ENCODE results near the gene TPRA1.
A peak's percentile ranks its signal among the peaks of the same experiment; 100 is the strongest.

TPRA1 gene

DNA sequence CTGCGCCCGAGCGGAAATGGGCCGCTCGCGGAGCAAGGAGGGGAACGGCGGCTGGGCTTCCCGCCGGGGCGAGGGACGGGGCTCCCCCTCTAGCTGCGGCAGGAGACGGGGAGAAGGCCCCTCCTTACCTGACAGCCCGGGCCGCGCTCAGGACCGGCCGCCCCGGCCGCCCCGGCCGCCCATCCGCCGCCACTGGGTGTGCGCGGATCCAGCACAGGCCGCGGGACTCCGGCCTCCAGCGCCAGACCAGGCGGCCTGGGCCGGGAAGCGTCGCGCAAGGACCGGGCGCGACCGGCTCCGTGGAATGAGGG is 296 bp downstream of the TPRA1 start:
- ATAC-seq: peak; percentile 17
- peak; percentile 55 for DNase-seq

DNA sequence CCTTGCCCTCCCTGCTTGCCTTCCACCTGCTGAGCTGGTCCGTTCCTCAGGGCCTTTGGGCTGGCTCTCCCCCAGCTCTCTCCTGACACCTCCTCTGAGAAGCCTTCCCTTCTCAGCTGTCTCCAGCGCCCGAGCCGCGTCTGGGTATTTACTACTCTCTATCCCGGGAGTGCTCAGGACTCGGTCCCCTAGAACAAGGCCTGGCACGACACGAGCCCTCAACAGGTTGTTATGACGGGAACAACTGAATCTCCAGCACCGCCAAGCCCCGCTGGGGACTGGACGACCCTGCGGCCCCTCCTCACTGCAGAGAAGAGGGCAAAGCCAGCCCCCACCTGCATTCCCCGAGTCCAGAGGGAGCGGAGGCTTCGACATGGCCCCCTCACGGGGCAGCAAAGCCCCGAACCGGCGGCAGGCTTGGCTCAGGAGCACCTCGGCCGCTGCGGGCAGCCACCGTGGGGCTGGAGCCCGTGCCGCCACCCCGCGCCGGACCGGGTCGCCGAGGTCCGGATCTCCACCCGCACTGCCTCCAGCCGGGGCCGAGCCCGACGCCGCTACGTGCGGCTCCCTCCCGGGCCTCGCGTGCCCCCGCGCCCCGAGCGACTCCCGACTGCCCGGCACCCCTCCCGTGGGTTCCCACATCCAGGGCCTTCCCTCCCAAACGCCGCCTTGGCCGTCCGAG is 792 bp downstream of the TPRA1 start:
- peak; percentile 30 for DNase-seq

DNA sequence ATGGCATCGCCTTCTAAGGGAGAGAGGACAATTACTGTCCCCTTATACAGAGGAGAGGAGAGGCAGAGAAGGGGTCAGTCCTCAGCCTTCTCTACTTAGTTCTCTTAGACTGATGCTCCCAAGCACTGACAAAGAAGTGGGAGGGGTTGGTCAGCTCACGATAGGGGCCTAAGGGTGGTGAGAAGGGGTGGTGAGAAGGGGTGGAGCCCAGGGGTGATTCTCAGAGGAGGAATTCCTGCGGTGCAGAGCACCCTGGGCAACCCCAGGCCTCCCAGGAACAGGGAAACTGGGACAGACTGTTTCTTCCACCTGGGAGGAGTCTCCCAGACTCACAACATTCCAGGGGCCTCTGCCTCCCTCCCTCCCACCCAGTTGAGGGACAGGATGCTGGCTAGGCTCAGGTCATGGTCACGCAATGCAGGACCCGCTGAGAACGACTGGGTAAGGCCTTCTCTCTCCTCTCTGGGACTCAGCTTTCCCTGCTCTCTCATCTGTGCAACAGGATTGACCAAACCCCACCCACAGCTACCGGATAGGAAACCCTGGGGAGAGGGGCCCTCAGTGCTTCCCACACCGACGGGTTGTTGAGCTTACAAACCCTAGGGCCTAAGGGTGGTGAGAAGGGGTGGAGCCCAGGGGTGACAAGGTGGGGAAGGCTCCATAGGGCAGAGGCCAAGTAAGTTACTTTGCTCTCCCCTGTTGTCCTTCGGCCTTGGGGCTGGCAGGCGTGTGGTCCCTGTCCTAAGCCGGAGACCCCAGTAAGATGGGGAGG is 1.5 kb downstream of the TPRA1 start:
- ATAC-seq (peak; percentile 26), DNase-seq (peak; percentile 51)

More for the DNA sequence above, 792 bp downstream of the TPRA1 start:
- no peak for ATAC-seq

DNA sequence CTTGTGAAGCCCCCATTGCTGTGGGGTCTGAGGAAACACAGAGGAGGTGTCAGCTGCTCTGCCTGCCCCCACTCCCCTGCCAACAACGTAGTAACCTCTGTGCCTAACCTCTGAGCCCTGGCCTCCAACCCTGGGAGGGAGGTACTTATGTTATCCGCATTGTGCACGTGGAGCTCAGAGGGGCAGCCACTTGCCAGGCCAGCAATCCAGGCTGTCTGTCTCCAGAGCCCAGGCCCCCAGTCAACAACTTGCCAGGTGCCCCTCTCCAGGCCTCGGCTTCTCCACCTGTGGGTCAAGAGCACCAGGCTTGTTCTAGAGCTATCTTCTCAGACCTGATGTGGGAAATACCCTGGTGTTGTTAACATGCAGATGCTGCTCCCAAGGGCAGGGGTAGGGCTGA is 2.7 kb downstream of the TPRA1 start:
- no peak for DNase-seq

DNA sequence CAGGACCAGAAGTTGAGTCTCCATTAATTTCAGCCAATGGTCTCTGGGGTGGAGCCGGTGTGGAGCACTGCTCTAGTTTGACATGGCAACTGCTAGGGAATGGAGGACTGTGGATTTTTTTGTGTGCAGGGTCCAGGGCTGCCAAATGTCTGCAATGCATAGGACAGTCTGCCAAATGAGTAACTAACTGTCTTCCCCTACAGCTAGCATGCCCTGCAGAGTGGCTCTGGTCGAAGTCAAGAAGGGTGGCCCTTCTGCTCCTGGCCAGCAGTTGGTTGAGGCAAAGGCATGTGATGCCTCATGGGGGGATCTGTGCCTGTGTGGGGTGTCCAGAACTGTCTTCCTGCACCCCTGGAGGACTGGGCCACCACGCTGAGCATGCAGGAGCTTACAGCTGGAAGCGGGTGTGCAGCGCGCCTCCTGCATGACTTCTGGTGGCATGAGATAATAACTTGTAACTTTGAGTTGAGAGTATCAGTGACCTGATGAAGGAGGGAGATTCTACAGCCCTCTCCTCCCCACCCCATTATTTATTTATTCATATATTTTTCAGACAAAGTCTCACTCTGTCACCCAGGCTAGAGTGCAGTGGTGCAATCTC is 4.6 kb downstream of the TPRA1 start:
- no peak for DNase-seq
- no peak for ATAC-seq

More for the DNA sequence above, 2.7 kb downstream of the TPRA1 start:
- no peak for ATAC-seq

DNA sequence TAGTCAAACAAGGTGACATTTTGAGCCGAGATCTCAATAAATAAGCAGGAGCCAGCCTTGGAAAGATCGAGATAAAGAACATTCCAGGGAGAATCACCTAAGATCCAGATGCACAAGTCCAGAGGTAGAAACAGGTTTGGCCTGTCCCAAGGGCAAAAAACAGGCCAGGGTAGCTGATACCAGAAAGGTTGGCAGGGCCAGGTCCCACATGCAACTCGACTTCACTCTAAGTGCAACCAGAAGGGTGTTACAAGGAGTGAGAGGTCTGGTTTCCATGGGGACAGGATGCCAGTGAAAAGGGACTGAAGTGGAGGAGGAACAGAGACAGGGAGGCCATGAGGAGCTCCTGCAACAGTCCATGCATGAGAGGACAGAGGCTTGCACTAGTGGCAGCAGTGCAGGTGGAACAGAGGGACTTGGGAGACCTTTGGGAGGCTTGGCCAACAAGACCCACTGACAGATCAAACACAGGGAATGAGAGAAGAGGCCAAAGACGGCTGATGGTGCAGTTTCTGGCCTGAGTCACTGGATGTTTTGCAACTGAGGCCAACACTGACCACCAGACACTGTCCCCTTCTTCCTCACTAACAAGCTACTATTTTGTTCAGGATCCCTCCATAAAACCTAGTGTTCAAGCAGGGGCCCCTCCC is 5.2 kb downstream of the TPRA1 start:
- ATAC-seq (no peak), DNase-seq (no peak)

DNA sequence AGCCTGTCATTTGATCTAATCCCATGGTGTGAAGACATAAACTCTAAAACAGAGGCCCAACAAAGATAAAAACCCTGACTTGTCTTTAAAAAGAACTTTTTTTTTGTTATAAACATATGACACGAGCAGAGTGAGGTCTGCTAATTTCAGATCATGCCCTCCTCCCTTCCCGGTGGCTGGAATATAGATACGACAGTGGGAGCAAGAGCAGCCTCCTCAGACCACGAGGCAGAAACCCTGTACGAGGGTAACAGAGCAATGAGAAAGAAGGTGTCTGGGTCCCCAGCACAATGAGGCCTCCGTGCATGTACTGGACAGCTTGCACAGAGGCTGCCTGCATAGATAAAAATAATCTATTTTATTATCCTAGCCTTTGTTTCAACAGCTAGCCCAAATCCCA is 5.8 kb downstream of the TPRA1 start:
- ATAC-seq (no peak), DNase-seq (no peak)

DNA sequence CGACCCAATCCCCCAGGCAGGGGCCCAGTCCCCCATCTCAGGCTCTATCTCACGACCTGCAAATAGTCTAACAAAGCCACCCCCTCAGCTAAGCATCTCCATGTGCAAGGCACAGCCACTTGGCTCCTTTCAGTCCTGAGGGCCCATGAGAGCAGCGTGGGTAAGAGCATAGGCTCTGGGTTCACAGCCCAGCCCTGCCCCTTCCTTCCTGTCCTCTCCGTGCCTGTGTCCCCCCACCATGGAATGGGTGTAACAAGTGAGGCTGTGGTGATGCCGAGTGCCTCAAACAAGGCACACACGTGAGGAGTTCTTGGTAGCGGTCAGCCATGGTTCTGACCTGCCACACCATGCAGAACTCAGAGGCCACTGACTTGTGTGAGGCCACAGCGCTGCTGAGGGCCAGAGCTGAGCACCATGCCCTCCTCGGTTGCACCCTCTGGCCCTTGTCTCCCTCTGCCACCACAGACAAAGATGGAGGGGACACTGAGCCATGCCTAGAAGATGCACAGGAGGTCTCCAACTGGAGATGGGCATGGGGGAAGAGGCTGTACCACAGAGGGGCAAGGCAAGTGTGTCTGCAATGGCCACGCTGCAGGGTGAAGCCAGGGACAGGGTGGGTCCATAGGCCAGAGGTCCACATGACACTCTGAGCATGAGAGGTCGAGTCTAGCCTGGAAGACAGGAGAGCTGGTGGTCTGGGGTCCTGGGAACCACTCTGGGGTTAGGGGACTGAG is 10.0 kb downstream of the TPRA1 start:
- no peak for DNase-seq
- no peak for ATAC-seq

DNA sequence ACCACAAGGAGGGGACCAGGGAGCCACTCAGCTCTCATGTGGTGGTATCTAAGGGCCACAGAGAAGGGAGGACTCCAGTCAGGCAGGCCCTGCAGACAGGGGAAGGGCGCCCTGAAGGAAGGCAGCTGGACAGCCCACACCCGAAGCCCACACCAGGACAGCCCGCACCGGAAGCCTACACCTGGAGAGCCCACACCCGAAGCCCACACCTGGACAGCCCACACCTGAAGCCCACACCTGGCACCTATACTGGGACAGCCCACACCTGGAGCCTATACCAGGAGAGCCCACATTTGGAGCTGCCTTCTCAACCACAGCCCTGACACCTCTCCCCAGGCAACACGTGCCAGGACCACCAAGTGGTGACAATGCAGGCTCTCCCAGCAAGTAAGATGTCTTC is 11.7 kb downstream of the TPRA1 start:
- no peak for DNase-seq
- no peak for ATAC-seq

DNA sequence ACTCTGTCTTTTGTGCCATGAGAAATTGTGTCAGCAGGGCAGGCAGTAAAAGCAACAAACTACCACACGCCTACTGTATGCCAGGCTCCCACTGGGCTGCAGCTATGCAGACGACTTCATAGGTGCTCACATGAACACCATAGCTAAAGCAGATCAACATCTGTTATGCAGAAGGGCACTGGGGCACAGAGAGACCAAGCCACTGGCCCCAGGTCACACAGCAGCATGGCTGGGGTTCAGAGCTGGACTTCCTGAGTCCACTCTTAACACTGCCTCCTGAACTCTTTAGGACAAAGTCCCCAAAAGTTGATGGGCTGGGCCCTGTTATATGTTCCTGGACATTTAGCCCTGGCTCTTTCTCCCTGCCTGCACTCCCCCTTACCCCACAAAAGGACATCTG is 12.4 kb downstream of the TPRA1 start:
- ATAC-seq (no peak), DNase-seq (no peak)

DNA sequence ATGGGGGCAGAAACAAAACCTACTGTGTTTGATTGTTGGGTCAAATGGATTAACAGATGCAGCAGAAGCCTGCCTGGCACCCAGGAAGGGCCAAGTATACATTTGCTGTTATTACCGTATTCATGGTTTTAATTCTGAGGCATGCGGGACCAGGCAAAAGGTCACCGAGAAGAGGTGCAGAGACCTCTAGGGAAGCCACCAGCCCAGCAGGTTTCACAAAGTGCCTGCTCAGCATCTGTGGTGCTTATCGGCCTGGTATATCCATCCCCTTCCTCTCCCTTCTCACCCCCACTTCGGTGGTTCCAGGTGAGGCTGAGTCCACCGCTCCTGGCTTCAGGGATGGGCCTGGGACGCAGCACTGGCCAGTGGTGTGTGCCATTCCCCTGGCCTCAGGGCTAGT is 13.1 kb downstream of the TPRA1 start:
- ATAC-seq (no peak), DNase-seq (no peak)

DNA sequence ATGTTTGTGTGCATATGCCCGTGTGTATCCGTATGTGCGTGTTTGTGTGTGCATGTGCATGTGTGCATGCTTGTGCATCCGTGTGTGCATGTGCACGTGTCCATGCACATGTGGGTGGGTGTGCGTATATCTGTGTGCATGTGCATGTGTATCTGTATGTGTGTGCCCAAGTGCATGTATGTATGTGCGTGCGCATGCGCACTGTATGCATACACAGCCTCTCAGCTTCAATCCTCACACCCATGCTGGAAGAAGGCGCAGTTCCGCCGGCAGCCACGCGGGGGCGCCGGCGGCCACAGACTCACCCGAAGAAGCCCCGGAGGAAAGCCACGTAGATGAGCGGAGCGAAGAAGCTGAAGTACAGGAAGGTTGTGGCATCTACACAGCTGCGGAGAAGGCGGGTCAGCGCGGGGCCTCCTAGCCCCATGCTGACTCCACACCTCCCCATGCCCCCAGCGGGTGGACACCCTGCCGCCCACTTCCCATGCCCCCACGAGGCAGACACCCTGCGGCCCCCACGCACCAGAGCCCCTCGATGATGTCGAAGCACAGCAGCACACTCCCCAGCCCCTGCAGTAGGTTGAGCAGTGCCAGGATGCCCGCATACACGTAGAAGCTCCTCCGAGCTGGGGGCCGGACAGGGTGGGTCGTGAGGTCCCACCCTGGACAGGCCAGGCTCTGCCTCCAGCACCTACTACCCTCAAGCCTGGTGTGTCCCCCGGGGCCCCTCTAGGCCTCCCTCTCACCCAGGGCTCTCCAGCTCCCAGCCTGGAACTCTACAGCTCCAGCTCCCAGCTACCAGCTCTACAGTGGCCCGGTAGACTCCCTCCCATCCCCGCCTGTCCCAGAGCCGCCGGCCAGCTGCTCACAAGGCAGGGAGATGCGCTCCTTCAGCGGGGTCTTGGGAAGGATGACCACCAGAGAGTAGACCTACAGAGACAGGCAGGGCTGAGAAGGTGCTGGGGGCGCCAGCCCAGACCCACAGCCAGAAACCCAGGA is 15.4 kb downstream of the TPRA1 start:
- DNase-seq (peak; percentile 82), ATAC-seq (peak; percentile 78)

DNA sequence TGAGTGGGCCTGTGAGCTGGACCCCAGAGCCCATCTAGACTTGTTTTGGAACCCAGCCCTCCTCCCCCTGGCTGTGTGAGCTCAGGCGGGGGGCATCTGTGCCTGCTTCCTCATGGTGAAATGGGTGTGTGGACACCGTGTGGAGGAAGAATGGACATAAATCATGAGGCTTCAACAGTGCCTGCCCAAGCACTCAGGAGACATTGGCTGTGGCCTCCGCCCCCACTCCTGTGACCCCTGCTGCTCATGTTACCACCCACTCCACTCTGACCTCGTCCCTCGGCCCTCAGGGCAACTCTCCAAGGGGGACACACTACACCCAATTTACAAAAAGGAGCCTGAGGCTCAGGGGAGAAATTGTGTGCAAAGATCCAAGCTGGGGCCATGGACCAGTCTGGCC is 16.6 kb downstream of the TPRA1 start:
- ATAC-seq (no peak), DNase-seq (no peak)

DNA sequence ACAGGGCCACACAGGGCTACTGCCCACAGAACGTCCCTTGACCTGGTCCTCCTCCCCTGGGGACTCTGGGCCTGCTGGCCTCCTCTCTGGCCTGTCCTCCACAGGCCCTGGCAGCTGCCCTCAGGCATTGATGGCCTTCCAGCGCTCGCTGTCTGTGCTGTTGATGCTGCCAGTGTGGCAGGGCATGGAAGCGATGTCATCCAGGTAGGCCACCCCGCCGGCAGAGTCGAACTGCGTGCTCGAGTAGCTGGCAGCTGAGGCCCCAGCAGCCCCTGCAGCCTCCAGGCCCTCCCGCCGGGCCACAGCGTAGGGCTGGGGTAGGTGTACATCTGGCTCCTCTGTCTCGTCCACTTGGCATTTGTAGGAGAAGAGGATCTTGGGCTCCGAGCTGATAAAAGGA is 17.1 kb downstream of the TPRA1 start:
- ATAC-seq: no peak

DNA sequence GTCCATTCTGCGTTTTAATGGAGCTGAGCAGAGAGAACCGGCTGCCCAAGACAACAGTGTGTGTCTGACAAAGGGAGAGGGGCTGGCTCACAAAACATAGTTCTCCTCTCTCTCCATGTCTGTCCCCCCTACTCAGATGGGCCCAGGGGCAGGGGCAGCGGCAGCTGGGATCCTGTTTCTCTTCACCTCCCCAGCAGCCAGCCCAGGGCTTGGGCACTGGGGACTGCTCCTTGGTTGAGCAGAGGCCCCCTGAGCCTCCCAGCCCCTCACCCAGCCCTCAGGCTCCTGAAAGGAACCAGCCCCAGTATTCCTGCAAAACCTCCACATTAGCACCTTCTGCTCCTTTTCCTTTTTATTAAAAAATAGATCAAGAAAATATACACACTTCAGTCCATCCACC is 17.8 kb downstream of the TPRA1 start:
- no peak for ATAC-seq
- DNase-seq: no peak

More for the DNA sequence above, 17.1 kb downstream of the TPRA1 start:
- DNase-seq: no peak

DNA sequence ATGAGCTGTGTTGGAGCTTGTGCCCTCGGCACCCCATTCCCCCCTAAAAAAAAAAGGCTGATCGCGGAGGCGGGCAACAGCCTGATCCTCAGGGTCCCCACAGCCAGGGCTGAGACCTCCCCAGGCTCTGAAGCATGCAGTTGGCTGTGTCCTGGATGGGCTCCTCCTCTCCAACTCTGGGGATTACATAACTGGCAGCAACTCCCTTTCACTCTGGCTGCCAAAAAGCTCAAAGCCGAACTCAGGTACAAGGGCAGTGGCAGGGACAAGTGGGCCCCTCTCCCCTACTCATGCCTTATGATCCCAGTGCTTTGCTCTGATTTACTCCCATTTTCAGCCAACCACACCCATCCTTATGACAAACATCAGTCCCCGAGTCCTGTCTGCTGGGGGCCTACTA is 18.3 kb downstream of the TPRA1 start:
- ATAC-seq: no peak
- DNase-seq: no peak

DNA sequence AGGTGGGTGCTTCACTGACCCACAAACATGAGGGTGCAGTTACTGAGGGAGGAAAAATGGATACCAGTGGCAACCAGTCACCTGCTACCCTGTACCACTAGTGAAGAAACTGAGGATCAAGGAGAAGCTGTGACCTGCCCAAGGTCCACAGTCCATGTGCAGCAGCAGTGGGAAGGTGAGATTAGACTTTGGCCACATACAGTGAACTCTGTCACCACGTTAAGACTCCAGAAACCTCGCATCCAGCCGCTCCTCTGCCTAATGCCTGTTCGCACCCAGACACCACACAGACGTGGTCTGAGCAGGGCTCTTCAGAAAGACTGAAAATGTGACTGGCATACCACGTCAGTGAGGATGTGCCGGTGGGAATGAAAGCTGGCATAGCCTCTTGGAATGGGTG is 20.0 kb downstream of the TPRA1 start:
- no peak for DNase-seq
- no peak for ATAC-seq

DNA sequence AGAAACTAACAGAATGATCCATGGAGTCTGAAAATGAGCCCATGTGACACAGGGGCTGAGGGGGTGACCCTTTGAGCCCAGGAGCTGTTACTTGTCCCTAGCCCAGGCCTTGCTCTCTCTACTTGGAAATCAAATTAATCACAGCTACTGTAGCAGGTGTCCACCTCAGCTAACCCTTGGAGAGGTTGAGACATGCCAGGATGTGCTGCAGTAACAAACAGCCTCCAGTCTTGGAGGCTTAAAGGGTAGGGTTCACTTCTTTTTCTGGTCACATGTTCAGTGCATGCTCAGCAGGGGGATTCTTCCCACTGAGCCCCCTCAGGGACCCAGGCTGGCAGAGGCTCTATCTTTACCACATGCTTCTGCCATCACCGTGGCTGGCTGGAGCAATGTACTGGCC is 21.4 kb downstream of the TPRA1 start:
- ATAC-seq (no peak), DNase-seq (no peak)

DNA sequence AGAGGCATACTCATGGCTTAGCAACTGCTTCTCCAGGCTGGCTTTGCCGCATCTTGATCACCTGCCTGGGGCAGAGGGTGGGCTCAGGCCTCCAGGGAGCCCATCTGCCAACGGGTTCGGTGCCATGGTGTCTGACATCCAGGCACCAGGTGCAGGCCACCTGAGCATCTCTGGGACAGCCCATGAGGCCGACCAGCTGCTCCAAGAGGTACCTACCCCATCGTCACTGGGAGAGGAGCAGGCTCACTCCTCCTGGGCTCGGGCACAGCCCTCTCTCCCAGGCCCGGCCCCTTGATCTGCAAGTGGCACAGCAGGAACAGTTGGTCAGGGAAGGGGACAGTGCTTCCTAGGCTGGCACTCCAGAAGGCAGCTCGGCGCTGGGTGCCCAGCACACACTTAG is 21.9 kb downstream of the TPRA1 start:
- DNase-seq (no peak), ATAC-seq (no peak)

DNA sequence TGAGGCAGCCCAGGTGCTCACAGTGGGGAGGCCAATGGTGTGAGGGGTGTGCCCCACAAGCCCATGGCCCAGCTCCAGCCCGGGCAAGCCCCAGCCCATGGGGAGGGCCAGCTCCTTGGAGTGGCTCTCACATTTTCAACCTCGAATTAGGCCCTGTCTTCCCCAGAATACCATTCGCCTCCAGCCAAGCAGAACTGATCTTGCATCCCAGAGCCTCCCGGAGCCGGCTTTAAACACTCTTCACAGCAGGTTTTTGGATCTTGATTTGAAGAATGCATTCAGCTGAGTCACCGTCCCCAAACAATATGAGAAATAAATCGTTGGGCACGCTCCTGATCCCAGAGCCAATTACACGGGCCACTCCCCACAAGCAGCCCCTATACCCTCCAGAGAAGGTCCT is 23.7 kb downstream of the TPRA1 start:
- ATAC-seq (no peak), DNase-seq (no peak)

DNA sequence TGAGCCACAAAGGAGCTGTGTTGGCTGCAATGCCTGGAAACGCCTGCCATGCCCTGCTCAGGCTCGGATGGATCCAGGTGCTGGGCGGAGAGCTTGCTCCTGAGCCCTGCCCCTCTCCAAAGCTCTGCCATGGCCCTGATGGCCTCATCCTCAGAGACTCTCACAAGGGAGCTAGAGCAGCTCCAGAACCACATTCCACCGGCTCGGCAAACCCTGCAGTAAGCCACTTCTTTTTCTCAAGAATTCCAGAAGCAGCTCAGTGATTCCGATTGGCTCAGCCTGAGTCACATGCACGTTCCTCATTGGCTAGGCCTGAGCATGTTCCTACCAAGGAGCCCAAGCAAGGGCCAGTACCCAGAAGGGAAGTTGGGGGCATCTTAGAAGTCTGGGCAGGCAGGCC is 24.8 kb downstream of the TPRA1 start:
- DNase-seq: no peak
- ATAC-seq: no peak

All from stimulated activated naive CD8-positive, alpha-beta T cell treated with anti-CD3 and anti-CD28 coated beads, Interleukin-15, Interleukin-2, amounts not matched to agents 100 U/mL and 50 U/mL, for 24 hours (primary cell).